ENCODE measurements around the gene OSGEP.

The OSGEP gene

GRCh38 chr14:20472536-20473169 is 18.0 kb upstream of the OSGEP start:
- H3K4me3 ChIP-seq (replicated peaks; ENCODE audit: low read depth, low read length), result no peak overlapping the region
- TF ChIP-seq, protein P1, sequence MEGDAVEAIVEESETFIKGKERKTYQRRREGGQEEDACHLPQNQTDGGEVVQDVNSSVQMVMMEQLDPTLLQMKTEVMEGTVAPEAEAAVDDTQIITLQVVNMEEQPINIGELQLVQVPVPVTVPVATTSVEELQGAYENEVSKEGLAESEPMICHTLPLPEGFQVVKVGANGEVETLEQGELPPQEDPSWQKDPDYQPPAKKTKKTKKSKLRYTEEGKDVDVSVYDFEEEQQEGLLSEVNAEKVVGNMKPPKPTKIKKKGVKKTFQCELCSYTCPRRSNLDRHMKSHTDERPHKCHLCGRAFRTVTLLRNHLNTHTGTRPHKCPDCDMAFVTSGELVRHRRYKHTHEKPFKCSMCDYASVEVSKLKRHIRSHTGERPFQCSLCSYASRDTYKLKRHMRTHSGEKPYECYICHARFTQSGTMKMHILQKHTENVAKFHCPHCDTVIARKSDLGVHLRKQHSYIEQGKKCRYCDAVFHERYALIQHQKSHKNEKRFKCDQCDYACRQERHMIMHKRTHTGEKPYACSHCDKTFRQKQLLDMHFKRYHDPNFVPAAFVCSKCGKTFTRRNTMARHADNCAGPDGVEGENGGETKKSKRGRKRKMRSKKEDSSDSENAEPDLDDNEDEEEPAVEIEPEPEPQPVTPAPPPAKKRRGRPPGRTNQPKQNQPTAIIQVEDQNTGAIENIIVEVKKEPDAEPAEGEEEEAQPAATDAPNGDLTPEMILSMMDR (IDR thresholded peaks at IDR 0.05; ENCODE audit: low read depth, low read length, missing control alignments), result no peak
- no peak for DNase-seq (ENCODE audit: extremely low read depth, low read depth)

GRCh38 chr14:20470603-20470901 is 15.9 kb upstream of the OSGEP start:
- DNase-seq (ENCODE audit: extremely low read depth, low read depth), result no peak
- TF ChIP-seq, protein P1 (IDR thresholded peaks at IDR 0.05; ENCODE audit: low read depth, low read length, missing control alignments), result no peak
- H3K4me3 ChIP-seq (replicated peaks; ENCODE audit: low read depth, low read length), result peak overlapping the region; percentile 84

DNA sequence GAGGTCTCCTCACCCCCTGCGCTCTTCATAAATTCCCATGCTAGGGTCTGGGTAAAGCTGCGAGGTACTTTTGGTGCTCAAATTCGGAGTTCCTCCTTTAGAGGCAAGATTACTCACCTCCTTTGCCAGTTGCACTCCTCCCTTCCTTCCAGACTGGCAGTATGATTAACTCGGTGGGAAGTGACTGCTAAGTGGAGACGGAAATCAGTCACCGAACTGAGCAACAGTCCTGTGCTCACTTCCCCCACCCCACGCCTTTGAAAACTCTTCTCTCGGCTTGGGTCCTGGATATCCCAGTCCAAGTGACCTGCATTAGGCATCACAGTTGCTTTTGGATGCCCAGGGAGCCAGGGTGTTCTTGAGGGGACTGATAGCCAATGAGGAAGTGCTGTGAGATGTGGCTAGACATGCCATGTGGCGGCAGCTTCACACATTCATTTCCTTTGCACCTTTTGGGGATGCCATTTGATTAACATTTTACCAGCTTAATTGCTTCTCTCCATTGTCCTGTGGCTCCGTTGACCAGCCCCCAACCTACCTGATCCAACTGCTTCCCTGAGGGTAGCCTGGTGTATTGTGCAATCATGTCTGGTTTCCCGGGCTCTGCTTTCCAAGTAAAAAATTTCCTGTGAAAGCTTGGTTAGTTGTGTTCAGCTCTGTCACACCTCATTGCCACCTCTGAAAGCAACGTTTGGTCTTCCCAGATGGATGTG is 15.4 kb upstream of the OSGEP start:
- DNase-seq (ENCODE audit: extremely low read depth, low read depth), result peak; percentile 31
- peak overlapping the region; percentile 84 for H3K4me3 ChIP-seq (replicated peaks; ENCODE audit: low read depth, low read length)
- TF ChIP-seq, protein P1 (IDR thresholded peaks at IDR 0.05; ENCODE audit: low read depth, low read length, missing control alignments), result no peak

- DNase-seq (ENCODE audit: extremely low read depth, low read depth), result peak; percentile 84
- TF ChIP-seq, protein P1 (IDR thresholded peaks at IDR 0.05; ENCODE audit: low read depth, low read length, missing control alignments), result no peak
- peak within 1 kb of the TSS; percentile 84 for H3K4me3 ChIP-seq (replicated peaks; ENCODE audit: low read depth, low read length)
These were observed 14.8 kb upstream of the OSGEP start, which contains the start of gene PNP for GRCh38 chr14:20469242-20469889. Gene PNP (plus strand): TSS chr14:20469406. CDS start chr14:20469525, 119 bp downstream.

GRCh38 chr14:20468764-20469241 is 14.2 kb upstream of the OSGEP start:
- TF ChIP-seq, protein P1 (IDR thresholded peaks at IDR 0.05; ENCODE audit: low read depth, low read length, missing control alignments), result no peak
- no peak for DNase-seq (ENCODE audit: extremely low read depth, low read depth)
- H3K4me3 ChIP-seq (replicated peaks; ENCODE audit: low read depth, low read length), result peak overlapping the region; percentile 84

GRCh38 chr14:20461225-20462141 is 6.9 kb upstream of the OSGEP start, which contains the start of gene PIP4P1:
Gene PIP4P1 (minus strand): TSS chr14:20461434. CDS start chr14:20461325, 109 bp downstream.
- peak; percentile 100 for DNase-seq (ENCODE audit: extremely low read depth, low read depth)
- H3K4me3 ChIP-seq (replicated peaks; ENCODE audit: low read depth, low read length), result peak within 1 kb of the TSS; percentile 83
- TF ChIP-seq, protein P1 (IDR thresholded peaks at IDR 0.05; ENCODE audit: low read depth, low read length, missing control alignments), result no peak

Data from HFF-Myc (cell line).